ENCODE data around the gene CLEC3A. TPM values are rescaled to one million over a fixed set of nuclear protein-coding genes. Genes with fewer than 3 reads are reported as not detected.

CLEC3A gene
- polyA plus RNA-seq, 1 donor (not counting 4 experiments of a cell fraction or from before 2014, with no cell fraction given): not detected

DNA sequence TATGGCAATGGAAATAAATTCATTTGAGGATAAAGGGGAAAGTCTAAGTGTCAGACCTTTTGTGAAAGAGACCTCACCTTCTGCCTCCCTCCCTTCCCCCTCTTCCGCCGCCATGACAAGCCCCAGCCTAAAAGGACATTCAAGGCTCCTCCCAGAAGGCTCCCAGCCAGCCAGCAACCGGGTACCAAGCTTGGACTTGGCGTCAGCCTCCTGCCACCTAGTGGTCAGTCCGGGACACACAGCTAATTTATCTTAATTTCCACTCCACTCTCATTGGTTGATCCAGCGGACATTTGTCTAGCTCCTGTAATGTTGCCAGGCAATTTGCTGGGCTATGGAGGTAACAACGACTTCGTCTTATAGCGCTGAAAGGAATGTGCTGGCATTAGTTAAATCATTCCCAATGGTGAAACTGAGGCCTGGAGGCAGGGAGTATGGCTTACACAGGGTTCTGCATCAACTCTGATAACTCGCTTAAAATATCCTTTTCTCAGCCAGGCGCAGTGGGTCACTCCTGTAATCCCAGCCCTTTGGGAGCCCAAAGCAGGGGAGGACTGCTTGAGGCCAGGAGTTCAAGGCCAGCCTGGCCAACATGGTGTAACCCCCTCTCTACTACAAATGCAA, 19.3 kb upstream of the CLEC3A start:
- Histone ChIP-seq H3K4me2 (ENCODE audit: control insufficient read depth, extremely low read depth, insufficient read depth, low read depth, low read length) (no peak overlapping the region), H3K4me1 (ENCODE audit: control insufficient read depth, extremely low read depth, insufficient read depth, low read length) (no peaks in the 10 kb centered on the region), H3K9ac (ENCODE audit: control insufficient read depth, extremely low read depth, insufficient read depth, low read length) (no peak overlapping the region), H3K9me1 (ENCODE audit: control insufficient read depth, extremely low read depth, insufficient read depth, low read length) (no peaks in the 10 kb centered on the region), H4K20me1 (ENCODE audit: control insufficient read depth, extremely low read depth, insufficient read depth, low read length) (no peaks in the 10 kb centered on the region), H3K9me3 (ENCODE audit: control insufficient read depth, low read depth, low read length) (no peaks in the 10 kb centered on the region), H3K27me3 (ENCODE audit: control insufficient read depth, extremely low read depth, insufficient read depth, low read length) (no peaks in the 10 kb centered on the region), H3K36me3 (ENCODE audit: control insufficient read depth in 2 of 2, extremely low read depth in 1 of 2, insufficient read depth in 2 of 2, low read length in 2 of 2) (no peaks in the 10 kb centered on the region), H3K79me2 (ENCODE audit: control insufficient read depth, insufficient read depth, low read length) (no peaks in the 10 kb centered on the region), H2AFZ (ENCODE audit: control insufficient read depth, low read length) (no peak overlapping the region), H3K27ac (ENCODE audit: control insufficient read depth, insufficient read depth, low read length) (no peak overlapping the region), H3K4me3 (ENCODE audit: control insufficient read depth in 2 of 3, extremely low read depth in 1 of 3, insufficient read depth in 2 of 3, low read depth in 1 of 3, low read length in 3 of 3) (no peak overlapping the region)
- no peak for TF ChIP-seq EZH2 (IDR thresholded peaks at IDR 0.05; ENCODE audit: low read length)
- peak; percentile 77 to 87 (median 84) for TF ChIP-seq CTCF (optimal IDR thresholded peaks at IDR 0.05 in 1 of 3, IDR thresholded peaks at IDR 0.05 in 1 of 3, conservative IDR thresholded peaks at IDR 0.05 in 1 of 3; ENCODE audit: extremely low read depth in 1 of 3, insufficient read depth in 2 of 3, low read length in 3 of 3)
- dilution Hi-C loops (cut with MboI; ENCODE audit: extremely low pct_ligation_motif_present, low sequenced_read_pairs): no loop called here
- FAIRE-seq (no peak), DNase-seq (ENCODE audit: low read depth, low spot score) (peak; percentile 7)

DNA sequence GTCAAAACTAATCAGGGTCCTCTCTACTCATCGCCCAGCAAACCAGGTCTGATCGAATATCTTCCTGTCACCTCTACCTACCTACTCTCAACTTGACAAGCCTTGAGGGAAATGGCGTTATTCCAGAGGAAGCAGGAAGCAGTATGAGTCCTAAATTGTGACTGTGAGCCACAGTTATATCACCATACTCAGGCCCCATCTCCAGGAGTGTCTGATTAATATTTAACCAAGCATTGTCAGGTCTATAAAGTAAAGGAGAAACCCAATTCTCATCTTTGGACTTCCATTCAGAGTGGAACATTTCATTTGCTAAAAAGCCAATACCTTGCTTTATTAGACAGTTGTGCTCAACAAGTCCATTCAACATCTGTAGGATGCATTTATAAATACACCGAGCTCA, 17.8 kb upstream of the CLEC3A start:
- Histone ChIP-seq H3K9me1 (ENCODE audit: control insufficient read depth, extremely low read depth, insufficient read depth, low read length) (no peaks in the 10 kb centered on the region), H3K27me3 (ENCODE audit: control insufficient read depth, extremely low read depth, insufficient read depth, low read length) (no peaks in the 10 kb centered on the region), H4K20me1 (ENCODE audit: control insufficient read depth, extremely low read depth, insufficient read depth, low read length) (no peaks in the 10 kb centered on the region), H2AFZ (ENCODE audit: control insufficient read depth, low read length) (no peak overlapping the region), H3K27ac (ENCODE audit: control insufficient read depth, insufficient read depth, low read length) (no peak overlapping the region), H3K79me2 (ENCODE audit: control insufficient read depth, insufficient read depth, low read length) (no peaks in the 10 kb centered on the region), H3K9me3 (ENCODE audit: control insufficient read depth, low read depth, low read length) (no peaks in the 10 kb centered on the region), H3K4me3 (ENCODE audit: control insufficient read depth in 2 of 3, extremely low read depth in 1 of 3, insufficient read depth in 2 of 3, low read depth in 1 of 3, low read length in 3 of 3) (no peak overlapping the region), H3K36me3 (ENCODE audit: control insufficient read depth in 2 of 2, extremely low read depth in 1 of 2, insufficient read depth in 2 of 2, low read length in 2 of 2) (no peaks in the 10 kb centered on the region), H3K4me1 (ENCODE audit: control insufficient read depth, extremely low read depth, insufficient read depth, low read length) (no peaks in the 10 kb centered on the region), H3K9ac (ENCODE audit: control insufficient read depth, extremely low read depth, insufficient read depth, low read length) (no peak overlapping the region), H3K4me2 (ENCODE audit: control insufficient read depth, extremely low read depth, insufficient read depth, low read depth, low read length) (no peak overlapping the region)
- dilution Hi-C loops (cut with MboI; ENCODE audit: extremely low pct_ligation_motif_present, low sequenced_read_pairs): no loop called here
- TF ChIP-seq EZH2 (IDR thresholded peaks at IDR 0.05; ENCODE audit: low read length): no peak
- no peak for TF ChIP-seq CTCF (optimal IDR thresholded peaks at IDR 0.05 in 1 of 3, IDR thresholded peaks at IDR 0.05 in 1 of 3, conservative IDR thresholded peaks at IDR 0.05 in 1 of 3; ENCODE audit: extremely low read depth in 1 of 3, insufficient read depth in 2 of 3, low read length in 3 of 3)
- FAIRE-seq (no peak), DNase-seq (ENCODE audit: low read depth, low spot score) (no peak)
